DMS53 (cell line): Measurements from ENCODE around the gene OSGIN1.
"Not testable (repeated sequence)": the region's sequence is repeated elsewhere in the genome, so short reads cannot be mapped to it uniquely, and the experiment has no call there.

Experiments used
- DNase-seq: peaks from one replicate; lab custom pipeline; 2025; lab: John Stamatoyannopoulos, UW

OSGIN1 gene

GRCh38 chr16:83940630-83941378 lies 12.2 kb upstream of the OSGIN1 start:
- peak; percentile 72 for DNase-seq

GRCh38 chr16:83941546-83941945 lies 11.5 kb upstream of the OSGIN1 start:
- not testable (repeated sequence) for DNase-seq

- no peak for DNase-seq
These were observed 11.0 kb upstream of the OSGIN1 start for GRCh38 chr16:83942074-83942473.

GRCh38 chr16:83942815-83943515 lies 10.1 kb upstream of the OSGIN1 start:
- DNase-seq = no peak

- no peak for DNase-seq
These were observed 9.5 kb upstream of the OSGIN1 start for GRCh38 chr16:83943516-83944050.

- DNase-seq = no peak
These were observed 7.5 kb upstream of the OSGIN1 start for GRCh38 chr16:83945587-83945986.

- DNase-seq = no peak
These were observed 6.8 kb upstream of the OSGIN1 start for GRCh38 chr16:83946154-83946780.

GRCh38 chr16:83946781-83947566 lies 6.1 kb upstream of the OSGIN1 start:
- DNase-seq = no peak

GRCh38 chr16:83947642-83948234 lies 5.3 kb upstream of the OSGIN1 start:
- no peak for DNase-seq

GRCh38 chr16:83948914-83949723 lies 3.9 kb upstream of the OSGIN1 start:
- DNase-seq = no peak

GRCh38 chr16:83949724-83950001 lies 3.4 kb upstream of the OSGIN1 start:
- no peak for DNase-seq

- DNase-seq = peak; percentile 24
These were observed 2.1 kb upstream of the OSGIN1 start for GRCh38 chr16:83950862-83951399.

- DNase-seq = peak; percentile 22
These were observed 1.5 kb upstream of the OSGIN1 start for GRCh38 chr16:83951544-83951943.

- no peak for DNase-seq
These were observed 477 bp upstream of the OSGIN1 start for GRCh38 chr16:83952587-83952939.

- peak; percentile 60 for DNase-seq
These were observed 946 bp downstream of the OSGIN1 start for GRCh38 chr16:83953796-83954576.

GRCh38 chr16:83954577-83955016 lies 1.6 kb downstream of the OSGIN1 start:
- peak; percentile 56 for DNase-seq

- DNase-seq = no peak
These were observed 2.4 kb downstream of the OSGIN1 start for GRCh38 chr16:83955218-83956130.

- DNase-seq = peak; percentile 79
These were observed 3.6 kb downstream of the OSGIN1 start for GRCh38 chr16:83956336-83957289.
